Right kidney (tissue), 9 donors: ENCODE results near the gene GPR173.
A peak's percentile ranks its signal among the peaks of the same experiment; 100 is the strongest.

ENCODE experiments used
- DNase-seq: peaks from one replicate; pipeline ENCODE4 v3.0.0-alpha.2; 2016
- long read RNA-seq, 8 donors: transcript quantifications; one replicate each; lab custom pipeline, GENCODE V29; 2026

The GPR173 gene, protein sequence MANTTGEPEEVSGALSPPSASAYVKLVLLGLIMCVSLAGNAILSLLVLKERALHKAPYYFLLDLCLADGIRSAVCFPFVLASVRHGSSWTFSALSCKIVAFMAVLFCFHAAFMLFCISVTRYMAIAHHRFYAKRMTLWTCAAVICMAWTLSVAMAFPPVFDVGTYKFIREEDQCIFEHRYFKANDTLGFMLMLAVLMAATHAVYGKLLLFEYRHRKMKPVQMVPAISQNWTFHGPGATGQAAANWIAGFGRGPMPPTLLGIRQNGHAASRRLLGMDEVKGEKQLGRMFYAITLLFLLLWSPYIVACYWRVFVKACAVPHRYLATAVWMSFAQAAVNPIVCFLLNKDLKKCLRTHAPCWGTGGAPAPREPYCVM
- long read RNA-seq, donor 1, partial matches to known transcripts: 0 of 1 reads
- long read RNA-seq, donor 1, other reads (novel, unspliced or antisense): 0 of 1 reads
- long read RNA-seq, donor 2, full-length matches to known transcripts: 1 of 1 reads
- long read RNA-seq, donor 2, partial matches to known transcripts: 0 of 1 reads
- long read RNA-seq, donor 2, other reads (novel, unspliced or antisense): 0 of 1 reads
- long read RNA-seq, donor 3, full-length matches to known transcripts: 2 of 2 reads
- long read RNA-seq, donor 3, partial matches to known transcripts: 0 of 2 reads
- long read RNA-seq, donor 3, other reads (novel, unspliced or antisense): 0 of 2 reads
- long read RNA-seq, donor 4, full-length matches to known transcripts: 2 of 2 reads
- long read RNA-seq, donor 4, partial matches to known transcripts: 0 of 2 reads
- long read RNA-seq, donor 4, other reads (novel, unspliced or antisense): 0 of 2 reads
- long read RNA-seq, donor 5: 0 reads
- long read RNA-seq, donor 6, partial matches to known transcripts: 7 of 7 reads
- long read RNA-seq, donor 6, other reads (novel, unspliced or antisense): 0 of 7 reads
- long read RNA-seq, donor 7, full-length matches to known transcripts: 3 of 3 reads
- long read RNA-seq, donor 7, partial matches to known transcripts: 0 of 3 reads
- long read RNA-seq, donor 7, other reads (novel, unspliced or antisense): 0 of 3 reads
- long read RNA-seq, donor 8, full-length matches to known transcripts: 1 of 1 reads
- long read RNA-seq, donor 8, partial matches to known transcripts: 0 of 1 reads
- long read RNA-seq, donor 8, other reads (novel, unspliced or antisense): 0 of 1 reads

DNA sequence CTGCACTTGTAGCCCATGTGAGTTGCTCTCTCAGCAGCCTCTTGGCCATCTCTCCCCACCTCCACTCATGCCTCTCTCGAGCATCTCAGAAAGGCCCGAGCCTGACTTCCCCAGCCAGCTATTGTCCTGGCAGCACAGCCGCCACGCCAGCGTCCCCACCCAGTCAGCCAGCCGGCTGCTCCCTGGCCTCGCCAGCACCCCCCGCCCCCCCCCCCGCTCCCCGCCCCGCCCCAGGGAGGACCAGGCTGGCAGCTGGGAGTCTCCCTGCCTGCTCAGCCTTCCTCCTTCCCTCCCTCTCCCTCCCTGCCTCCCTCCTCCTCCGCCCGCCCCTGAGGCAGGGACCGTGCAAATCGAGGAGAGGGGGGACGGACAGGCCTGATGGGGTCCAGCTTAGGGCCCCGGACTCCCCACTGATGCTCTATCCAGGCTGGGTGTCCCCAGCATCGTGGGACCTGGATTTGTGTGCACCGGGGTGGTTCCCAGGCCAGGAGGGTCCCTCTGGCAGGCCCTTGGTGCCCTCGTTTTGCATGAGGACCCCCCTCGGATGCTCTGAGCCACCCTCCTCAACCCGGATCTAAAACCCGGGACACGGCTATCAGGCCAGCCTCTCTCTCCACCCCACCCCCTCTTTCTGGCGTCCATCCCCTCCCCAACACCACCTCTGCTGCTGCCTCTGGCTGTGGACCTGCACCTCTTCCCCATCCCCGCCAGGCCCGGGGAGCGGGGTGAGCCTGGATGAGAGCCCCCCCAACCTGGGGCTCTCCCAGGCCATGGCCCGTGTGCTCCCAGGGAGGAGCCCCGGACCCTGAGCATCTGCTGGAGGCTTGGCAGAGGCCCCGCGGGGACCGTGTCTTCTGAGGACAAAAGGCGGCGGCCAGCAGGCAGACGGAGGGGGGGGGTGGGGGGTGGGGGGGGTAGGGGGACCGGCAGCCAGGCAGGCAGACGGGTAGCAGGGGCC lies at the start of gene GPR173:
Gene GPR173 (plus strand): TSS at position 621 of the 958 bp plus-strand sequence. CDS start 27,833 bp downstream, outside the sequence.
- peak; percentile 75 for DNase-seq

DNA sequence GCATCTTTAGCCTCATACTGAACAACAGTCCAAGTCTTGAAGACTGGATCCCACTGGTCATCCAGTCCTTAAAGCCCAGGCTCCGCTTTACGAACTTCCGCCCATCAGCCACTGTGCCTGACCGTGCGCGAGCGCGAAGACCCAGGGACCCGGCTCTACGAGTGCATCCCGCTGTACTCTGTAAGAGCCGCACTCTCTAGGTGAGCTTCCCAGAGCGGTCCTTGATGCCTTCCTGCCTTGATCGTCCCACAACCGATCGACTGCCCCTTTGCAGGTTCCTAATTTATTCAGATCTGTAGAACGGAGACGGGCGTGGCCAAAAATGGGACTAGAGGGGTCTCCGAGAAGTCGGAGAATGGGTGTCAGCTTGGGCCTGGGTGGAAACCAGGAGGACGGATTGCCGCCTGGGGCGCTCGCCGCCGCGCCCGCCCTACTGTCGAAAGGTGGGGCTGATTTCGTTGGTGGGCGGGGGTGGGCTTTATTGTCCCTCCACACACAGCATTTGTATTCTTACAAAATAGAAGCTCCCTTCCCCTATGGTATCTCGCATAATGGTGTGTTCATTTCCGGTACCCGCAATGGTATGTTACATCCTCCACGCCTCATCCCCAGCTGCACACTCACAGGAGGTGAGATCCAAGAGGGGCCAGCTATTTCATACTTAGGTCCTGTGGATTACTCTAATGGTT lies 48.0 kb upstream of the GPR173 start:
- DNase-seq: peak; percentile 34

DNA sequence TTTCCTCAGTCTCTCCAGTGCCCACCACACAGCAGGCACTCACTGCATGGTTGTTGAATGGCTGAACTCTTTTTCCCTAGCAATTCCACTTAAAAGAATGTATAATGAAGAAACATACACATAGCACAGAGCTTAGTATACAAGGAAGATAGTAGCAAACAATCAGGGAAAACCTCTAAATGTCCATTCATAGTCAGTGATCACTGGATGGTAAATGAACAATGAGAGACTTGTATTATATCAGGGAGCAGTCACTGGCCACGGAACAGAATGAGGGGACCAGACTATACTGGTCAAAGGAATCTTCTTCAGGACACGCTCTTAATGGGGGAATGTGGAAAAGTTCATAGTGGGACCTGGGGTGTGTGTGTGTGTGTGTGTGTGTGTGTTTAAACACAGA lies 46.6 kb upstream of the GPR173 start:
- no peak for DNase-seq

DNA sequence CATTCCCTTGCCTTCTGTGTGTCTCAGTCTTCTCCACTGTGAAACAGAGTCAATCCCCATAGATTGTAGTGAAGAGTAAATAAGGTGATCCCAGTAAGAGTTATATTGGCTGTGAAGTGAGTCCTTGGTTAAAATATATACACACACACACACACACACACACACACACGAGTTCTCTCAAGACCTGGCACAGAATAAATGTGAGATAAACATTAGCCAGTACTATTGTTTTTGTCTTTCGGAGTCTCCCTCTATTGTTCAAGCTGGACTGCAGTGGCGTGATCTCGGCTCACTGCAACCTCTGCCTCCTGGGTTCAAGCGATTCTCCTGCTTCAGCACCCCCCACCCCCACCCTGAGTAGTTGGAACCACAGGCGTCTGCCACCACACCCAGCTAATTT lies 45.5 kb upstream of the GPR173 start:
- no peak for DNase-seq

DNA sequence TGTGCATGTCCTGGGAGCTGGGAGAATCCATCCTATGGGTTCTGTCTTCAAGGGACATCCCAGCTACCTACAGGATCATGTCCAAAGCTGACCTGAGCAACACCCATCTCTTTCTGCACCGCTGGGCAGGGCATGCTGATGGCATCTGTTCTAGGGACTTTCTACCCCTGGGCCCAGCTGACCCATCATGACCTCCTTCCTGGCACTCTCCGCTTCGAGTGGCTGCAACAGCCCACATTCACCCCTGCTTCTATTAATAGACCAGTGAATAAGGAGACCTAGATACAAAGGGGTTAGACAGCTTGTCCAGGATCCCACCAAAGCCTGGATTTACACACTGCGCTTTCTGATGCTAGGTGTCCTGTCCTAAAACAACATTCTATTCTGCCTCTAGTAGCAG lies 44.6 kb upstream of the GPR173 start:
- no peak for DNase-seq

DNA sequence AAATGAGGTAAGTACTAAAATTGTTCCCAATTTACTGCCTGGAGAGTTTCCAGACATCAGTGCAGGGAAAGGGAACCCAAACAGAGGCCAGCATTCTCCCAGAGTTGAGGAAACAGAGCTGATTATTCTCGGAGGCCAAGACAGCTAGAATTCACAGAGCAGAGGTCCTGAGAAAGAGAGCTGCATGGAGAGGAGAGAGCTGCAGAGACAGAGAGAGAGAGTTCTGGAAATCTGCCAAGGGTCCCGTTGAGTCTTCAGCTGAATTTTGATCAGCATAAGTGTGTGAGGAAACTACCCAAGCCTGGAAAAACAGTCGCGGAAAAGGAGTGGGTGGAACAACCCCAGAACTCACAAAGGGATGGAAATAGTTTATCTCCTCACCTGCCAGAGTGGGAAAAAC lies 43.8 kb upstream of the GPR173 start:
- DNase-seq: no peak

DNA sequence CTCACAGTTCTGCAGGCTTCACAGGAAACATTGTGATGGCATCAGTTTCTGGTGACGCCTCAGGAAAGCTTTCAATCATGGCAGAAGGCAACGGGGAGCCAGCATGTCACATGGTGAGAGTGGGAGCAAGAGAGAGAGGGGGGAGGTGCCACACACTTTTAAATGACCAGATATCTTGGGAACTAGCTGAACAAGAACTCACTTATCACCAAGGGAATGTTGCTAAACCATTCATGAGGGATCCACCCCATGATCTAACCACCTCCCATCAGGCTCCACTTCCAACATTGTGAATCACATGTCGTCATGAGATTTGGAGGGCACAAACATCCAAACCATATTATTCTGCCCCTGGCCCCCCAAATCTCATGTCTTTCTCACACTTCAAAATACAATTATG lies 43.3 kb upstream of the GPR173 start:
- DNase-seq: no peak

DNA sequence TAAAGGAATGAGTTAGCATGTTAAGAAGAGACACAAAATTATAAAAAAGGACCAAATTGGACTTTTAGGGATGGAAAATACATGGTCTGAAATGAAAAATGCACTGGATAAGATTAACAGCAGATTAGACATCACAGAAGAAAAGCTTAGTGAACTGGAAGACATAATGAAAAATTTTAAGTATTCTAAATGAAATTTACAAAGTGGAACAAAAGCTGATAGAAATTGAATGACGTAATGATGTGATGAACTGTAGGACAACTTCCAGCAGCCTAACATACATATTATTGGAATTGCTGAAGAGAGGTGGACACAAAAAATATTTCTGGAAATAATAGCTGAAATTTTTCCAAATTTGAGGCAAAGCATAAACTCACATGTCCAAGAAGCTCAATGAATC lies 39.6 kb upstream of the GPR173 start:
- DNase-seq: no peak

DNA sequence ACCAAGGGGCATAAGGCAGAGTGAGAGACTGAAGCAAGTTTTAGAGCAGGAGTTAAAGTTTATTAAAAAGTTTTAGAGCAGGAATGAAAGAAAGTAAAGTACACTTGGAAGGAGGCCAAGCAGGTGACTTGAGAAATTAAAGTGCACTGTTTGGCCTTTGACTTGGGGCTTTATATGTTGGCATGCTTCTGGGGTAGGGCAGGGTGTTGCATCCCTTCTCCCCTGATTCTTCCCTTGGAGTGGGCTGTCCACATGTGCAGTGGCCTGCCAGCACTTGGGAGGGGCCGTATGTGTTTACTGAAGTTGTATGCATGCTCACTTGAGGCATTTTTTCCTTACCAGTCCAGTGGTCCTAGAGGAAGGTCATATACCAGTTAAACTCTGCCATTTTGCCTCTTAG lies 35.3 kb upstream of the GPR173 start:
- DNase-seq: no peak

DNA sequence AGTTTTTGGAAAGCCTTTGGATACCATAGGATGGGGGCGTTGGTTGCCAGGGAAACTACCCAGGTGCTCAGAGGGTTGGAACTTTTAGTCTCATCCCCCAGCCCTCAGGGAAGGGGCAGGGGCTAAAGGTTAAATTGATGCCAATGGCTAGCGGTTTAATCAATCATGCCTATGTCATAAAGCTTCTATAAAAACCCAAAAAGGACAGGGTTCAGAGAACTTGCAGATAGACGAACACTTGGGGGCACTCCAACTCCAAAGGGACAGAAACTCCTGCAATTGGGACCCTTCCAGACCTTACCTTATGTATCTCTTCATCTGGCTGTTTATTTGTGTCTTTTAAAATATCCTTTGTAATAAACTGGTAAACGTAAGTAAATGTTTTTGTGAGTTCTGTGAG lies 30.0 kb upstream of the GPR173 start:
- DNase-seq: no peak

DNA sequence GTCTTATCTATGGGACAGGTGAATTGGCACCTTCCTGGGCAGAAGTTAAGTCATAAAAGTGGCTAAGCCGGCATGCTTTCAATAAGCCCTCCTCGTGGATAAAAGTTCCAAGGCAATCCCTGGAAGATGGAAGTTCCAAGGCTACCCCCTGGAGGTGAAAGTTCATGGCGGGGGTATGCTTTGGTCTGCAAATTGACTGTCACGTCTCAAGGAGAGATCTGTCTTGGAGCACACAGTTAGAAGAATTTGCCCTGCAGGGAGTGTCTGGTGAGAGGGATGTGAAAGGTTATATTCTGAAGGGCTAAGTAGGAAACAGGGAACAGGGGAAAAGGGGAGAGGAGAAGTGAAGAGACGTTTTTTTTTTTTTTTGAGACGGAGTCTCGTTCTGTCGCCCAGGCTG lies 26.2 kb upstream of the GPR173 start:
- DNase-seq: no peak

DNA sequence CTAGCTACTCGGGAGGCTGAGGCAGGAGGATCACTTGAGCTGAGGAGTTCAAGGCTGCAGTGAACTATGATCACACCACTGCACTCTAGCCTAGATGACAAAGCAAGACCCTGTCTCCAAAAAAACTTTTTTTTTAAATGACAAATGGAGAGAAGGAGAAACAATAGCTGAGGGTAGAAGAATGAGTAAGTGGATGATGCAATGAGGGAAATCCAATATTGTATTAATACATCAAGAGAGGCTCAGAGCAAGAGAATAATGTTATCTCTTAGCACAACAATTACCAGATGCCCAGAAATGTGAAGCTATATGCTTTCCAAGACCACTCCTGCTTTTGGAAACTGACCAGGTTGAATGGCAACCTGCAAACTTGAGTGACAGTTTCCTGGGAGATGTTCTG lies 19.9 kb upstream of the GPR173 start:
- DNase-seq: no peak

DNA sequence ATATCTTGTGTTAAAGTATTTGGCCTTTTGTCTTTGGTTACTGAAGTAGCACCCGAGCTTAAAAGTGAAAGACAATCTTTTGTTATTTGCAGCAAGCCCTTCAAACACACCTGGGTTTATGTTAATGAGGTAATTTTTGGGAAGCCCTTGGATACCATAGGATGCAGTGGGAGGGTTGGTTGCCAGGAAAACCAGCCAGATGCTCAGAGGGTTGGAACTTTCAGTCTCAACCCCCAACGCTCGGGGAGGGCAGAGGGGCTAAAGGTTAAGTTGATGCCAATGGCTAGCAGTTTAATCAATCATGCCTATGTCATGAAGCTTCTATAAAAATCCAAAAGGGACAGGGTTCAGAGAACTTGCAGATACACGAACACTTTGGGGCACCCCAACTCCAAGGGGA lies 17.2 kb upstream of the GPR173 start:
- no peak for DNase-seq

DNA sequence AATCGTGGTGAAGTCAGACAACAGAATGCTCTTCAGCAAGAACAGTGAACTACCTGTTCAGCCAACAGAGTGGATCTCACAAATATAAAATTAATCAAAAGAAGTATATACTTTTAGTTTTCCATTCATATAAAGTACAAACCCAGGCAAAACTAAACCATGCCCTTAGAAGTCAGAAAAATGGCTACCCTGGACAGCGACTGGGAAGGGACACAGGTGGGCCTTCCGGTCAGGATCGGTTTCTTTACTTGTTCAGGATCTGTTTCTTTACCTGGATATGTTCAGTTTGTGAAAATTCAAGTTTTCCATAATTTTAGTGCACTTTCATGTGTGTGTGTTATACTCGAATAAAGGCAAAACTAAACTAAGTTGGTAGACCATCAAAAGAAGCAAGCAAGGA lies 12.4 kb upstream of the GPR173 start:
- no peak for DNase-seq

DNA sequence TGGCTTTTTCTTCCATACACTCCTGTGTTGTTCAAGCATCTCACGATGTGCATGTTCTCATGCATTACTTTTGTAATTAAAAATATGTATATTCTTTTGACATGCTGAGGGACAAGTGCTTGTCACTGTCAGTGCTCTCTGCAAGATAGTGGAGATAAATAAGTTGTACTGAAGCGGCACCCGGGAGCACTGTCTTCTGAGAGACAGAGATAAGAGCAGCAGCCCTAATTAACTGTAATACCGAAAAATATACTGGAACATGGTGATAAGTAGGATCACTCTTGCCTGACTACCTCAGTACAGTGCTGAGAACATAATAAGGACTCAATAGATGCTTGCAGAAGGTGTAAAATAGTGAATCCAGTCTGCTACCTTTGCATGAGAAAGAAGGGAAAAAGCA lies 9.4 kb upstream of the GPR173 start:
- DNase-seq: no peak

DNA sequence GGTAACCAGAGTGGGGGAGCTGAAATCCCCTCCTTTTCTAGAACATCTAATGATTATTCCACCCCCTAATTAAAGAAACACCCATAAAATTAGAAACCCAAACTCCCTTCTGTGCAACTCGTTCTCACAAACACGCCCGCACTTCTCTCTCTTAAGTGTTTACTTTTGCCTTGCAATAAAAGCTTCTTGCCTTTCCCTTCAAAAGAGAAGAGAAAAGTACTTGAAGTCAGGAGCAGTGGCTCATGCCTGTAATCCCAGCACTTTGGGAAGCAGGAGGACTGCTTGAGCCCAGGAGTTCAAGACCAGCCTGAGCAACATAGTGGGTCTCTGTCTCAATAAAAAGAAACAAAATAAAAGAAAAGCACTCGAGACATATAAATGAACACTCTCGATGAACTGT lies 3.6 kb upstream of the GPR173 start:
- DNase-seq: no peak

DNA sequence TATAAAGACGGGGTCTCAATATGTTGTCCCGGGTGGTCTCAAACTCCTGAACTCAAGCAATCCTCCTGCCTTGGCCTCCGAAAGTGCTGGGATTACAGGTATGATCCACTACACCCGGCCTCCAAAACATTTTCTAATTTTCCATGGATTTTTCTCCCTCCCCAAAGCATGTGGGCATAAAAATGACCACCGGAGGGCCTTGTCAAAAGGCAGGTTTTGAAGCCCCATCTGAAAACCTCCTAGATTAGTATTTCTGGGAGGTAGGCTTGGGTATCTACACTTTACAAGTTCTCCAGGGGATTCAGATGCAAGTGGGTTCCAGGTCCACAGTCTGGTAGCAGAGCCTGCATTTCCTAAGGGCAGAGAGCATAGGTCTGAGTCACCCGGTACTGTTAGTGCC lies 1.4 kb upstream of the GPR173 start:
- DNase-seq: no peak

DNA sequence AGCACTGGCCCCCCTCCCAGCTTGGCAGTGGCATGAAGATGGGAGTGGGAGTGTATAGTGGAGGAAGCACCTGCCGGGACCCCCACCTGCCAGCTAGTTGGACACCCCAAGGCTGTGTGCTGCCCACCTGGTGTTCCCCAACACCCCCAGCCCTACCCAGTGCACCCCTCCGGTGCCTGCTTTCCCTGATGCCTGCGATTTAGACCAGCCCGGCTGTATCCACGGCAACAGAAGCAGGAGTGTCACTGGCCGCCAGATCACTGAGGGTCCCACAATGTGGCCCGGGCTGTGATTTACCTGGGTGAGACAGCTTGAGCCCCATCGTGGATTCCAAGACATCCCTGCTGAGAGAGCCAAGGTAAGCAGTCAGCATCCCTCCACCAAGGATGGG lies 533 bp downstream of the GPR173 start:
- no peak for DNase-seq

DNA sequence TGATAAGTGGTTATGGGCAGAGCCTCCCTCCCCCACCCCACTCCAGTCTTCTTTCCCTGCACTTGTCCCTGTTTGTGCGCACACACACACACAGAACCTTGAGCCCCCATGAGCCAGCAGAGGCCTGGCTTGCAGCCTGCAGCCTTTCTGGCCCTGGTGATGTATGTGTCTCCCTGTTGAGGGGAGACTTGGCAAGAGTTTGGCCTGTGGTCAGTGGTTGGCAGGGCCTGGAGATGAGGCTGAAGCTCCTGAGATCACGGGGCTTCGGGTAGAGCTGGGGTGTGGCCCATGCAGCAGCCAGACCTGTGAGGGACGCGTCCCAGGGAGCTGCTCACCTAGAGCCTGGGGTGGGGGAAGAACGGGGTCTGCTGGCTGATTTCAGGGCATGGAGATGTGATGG lies 2.3 kb downstream of the GPR173 start:
- no peak for DNase-seq

DNA sequence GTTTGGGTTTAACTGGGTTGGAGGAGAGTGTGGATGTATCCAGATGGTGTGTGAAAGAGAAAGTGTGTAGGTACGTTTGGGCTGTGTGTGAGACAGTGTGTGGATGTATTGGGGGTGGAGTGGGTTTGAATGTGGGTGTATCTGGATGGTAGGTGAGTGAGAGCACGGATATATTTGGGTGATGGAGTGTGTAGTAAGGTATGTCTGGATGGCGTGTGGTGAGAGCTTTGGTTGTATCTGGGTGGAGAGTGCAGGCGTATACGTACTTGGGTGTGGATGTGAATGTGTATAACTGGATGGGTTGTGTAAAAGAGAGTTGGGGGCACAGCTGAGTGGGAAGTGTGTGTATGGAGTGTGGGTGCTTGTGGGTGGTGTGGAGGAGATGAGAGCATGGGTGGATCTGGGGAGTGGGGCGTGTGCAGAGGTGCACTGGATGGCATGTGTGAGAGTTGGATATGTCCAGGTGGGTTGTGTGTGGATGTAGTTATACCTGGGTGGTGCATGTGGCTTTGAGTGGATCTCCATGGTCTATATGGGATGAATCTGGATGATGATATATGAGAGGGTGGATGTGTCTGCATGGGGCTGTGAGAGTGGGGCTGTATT lies 6.8 kb downstream of the GPR173 start:
- DNase-seq: no peak

DNA sequence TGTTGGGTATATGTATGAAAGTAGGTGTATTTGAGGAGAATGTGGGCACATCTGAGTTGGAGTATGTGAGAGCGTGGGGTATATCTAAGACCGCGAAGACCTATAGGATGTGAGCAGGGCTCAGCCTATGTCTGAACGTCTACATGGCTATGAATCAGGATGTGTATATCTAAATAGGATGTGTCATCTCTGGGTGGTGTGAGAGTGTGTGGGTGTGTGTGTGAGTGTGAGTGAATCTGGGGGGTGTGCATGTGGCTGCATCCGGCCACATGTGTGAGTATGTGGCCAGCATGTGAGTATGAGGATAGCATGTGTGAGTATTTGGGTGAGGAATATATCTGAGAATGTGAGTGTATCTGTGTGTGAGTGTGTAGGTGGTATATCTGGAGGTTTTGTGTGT lies 7.7 kb downstream of the GPR173 start:
- DNase-seq: no peak
